GM18498 (cell line): ENCODE data around the gene CTNNA1.
"Not testable (repeated sequence)": the region's sequence is repeated elsewhere in the genome, so short reads cannot be mapped to it uniquely, and the experiment has no call there.

ENCODE experiments used
- ATAC-seq: cut with Tn5 transposase; IDR thresholded peaks from one replicate; pipeline ENCODE4 v1.9.1; 2021; ENCODE audit warnings: mild to moderate bottlenecking, moderate library complexity; ENCODE audit not compliant: unreplicated experiment

Gene CTNNA1

GRCh38 chr5:138807182-138807581, 54.0 kb downstream of the CTNNA1 start:
- ATAC-seq: no peak

GRCh38 chr5:138809391-138809790, 56.2 kb downstream of the CTNNA1 start:
- no peak for ATAC-seq

- ATAC-seq: not testable (repeated sequence)
Measured at GRCh38 chr5:138810861-138811260, 57.6 kb downstream of the CTNNA1 start.

GRCh38 chr5:138815529-138815928, 62.3 kb downstream of the CTNNA1 start:
- ATAC-seq: no peak

GRCh38 chr5:138817241-138817640, 64.0 kb downstream of the CTNNA1 start:
- ATAC-seq: no peak

- ATAC-seq: no peak
Measured at GRCh38 chr5:138819081-138819480, 65.9 kb downstream of the CTNNA1 start.

- no peak for ATAC-seq
Measured at GRCh38 chr5:138820695-138821094, 67.5 kb downstream of the CTNNA1 start.

GRCh38 chr5:138824516-138824915, 71.3 kb downstream of the CTNNA1 start:
- no peak for ATAC-seq

- no peak for ATAC-seq
Measured at GRCh38 chr5:138824924-138825863, 72.0 kb downstream of the CTNNA1 start.

GRCh38 chr5:138828556-138828955, 75.3 kb downstream of the CTNNA1 start:
- no peak for ATAC-seq

GRCh38 chr5:138829341-138829740, 76.1 kb downstream of the CTNNA1 start:
- no peak for ATAC-seq

- ATAC-seq: no peak
Measured at GRCh38 chr5:138831703-138832102, 78.5 kb downstream of the CTNNA1 start.

GRCh38 chr5:138832218-138832617, 79.0 kb downstream of the CTNNA1 start:
- no peak for ATAC-seq

- ATAC-seq: no peak
Measured at GRCh38 chr5:138833080-138833479, 79.9 kb downstream of the CTNNA1 start.

- no peak for ATAC-seq
Measured at GRCh38 chr5:138833726-138834480, 80.7 kb downstream of the CTNNA1 start.

GRCh38 chr5:138834853-138835252, 81.6 kb downstream of the CTNNA1 start:
- not testable (repeated sequence) for ATAC-seq

- ATAC-seq: no peak
Measured at GRCh38 chr5:138837160-138837559, 83.9 kb downstream of the CTNNA1 start.

GRCh38 chr5:138840103-138840502, 86.9 kb downstream of the CTNNA1 start:
- ATAC-seq: no peak

GRCh38 chr5:138841531-138841930, 88.3 kb downstream of the CTNNA1 start:
- ATAC-seq: no peak

- ATAC-seq: no peak
Measured at GRCh38 chr5:138843316-138844124, 90.3 kb downstream of the CTNNA1 start.

GRCh38 chr5:138844125-138844461, 90.9 kb downstream of the CTNNA1 start:
- no peak for ATAC-seq
